HG03565 (cell line): ENCODE measurements around the gene RHAG.

Experiments used
- ATAC-seq: cut with Tn5 transposase; IDR thresholded peaks from one replicate; pipeline ENCODE4 v1.9.1; 2021; ENCODE audit warnings: mild to moderate bottlenecking, moderate library complexity; ENCODE audit not compliant: unreplicated experiment

The RHAG gene

GRCh38 chr6:49565261-49565660, 71.4 kb downstream of the RHAG start:
- no peak for ATAC-seq

DNA sequence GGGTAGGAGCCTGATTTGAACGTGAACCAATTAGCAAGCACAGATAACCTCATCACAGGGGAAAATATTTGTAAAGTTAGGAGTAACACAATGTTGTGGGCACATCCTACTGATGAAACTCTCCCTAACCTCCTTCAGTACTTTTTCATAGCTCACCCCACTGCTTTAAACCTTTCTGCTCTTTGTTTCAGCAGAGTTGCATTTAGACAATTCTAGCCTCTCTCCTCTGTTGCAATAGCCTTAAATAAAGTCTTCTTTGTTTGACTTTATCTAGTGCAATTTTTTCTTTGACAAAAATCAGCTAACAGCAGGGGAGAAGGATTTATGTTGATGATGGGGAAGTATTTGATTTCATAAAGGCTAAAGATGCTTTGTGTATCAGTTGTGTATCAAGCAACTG, 72.1 kb downstream of the RHAG start:
- ATAC-seq, result no peak

- ATAC-seq, result no peak
Observed at GRCh38 chr6:49563006-49563886, 73.4 kb downstream of the RHAG start.

DNA sequence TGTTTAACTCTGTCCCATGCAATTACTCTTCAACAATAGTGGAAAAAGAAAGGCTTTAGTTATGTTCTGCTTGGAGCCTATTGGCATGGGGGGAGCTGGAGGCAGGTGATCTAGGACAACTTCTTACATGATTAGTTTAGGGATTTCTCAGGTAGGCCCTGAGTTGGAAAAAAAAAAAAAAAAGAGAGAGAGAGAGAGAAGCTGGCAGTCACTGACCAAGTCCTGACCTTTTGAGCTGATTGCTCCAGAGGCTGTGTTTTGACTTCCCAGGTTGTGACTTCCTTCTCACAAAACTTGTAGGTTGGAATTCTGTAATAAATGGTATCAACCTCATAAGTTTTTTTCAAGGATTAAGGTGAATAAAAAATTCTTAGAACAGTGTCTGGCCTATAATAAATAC, 78.4 kb downstream of the RHAG start:
- ATAC-seq, result no peak

DNA sequence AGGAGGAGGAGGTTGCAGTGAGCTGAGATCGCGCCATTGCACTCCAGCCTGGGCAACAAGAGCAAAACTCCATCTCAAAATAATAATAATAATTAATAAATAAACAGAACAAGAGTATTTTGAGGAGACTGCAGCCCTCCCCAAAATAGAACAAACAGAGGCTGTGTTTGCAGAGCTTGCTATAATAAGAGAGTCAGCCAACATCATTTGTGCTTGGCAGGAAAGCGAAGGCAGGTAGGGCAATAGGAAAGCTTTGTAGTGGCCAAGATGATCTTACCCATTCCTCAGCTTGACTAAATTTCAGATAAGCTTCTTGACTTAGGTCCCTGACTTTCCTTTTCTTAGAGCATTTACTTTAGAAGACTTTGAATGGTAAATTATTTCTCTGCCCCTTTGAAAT, 79.5 kb downstream of the RHAG start:
- ATAC-seq, result no peak

GRCh38 chr6:49556429-49556837, 80.2 kb downstream of the RHAG start:
- no peak for ATAC-seq

DNA sequence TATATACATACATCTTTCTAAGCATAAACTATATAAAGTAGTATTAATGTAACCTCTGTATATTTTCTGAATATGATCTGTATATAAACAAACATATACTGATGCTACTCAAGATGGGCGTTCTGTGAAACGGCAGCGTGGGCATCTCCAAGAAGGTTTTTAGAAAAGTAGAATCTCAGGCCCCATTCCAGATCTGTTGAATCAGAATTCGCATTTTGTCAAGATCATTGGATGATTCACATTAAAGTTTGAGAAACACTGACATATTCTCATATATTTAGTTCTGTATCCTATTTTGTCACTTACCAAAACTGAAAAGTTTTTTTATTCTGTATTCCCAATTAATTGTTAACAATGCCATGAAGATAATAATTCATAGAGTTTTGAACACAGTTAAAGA, 80.7 kb downstream of the RHAG start:
- ATAC-seq, result no peak
